Liver (tissue), 9 donors: Measurements from ENCODE around the gene AMPH. TPM values are rescaled to one million over a fixed set of nuclear protein-coding genes. Genes with fewer than 3 reads are reported as not detected.

Source experiments
- DNase-seq: peaks from one replicate; pipeline ENCODE4 v3.0.0-alpha.2; 2017; ENCODE audit warnings: low spot score
- H3K27ac ChIP-seq, 2 donors: one replicate each; pipeline ENCODE4 v1.7.0; 2013; ENCODE audit warnings: inconsistent platforms in 2 of 2, low read length in 2 of 2, control low read depth in 1 of 2, low read depth in 1 of 2, mild to moderate bottlenecking in 1 of 2
- H3K27me3 ChIP-seq, 4 donors: one replicate each; pipeline versions ENCODE4 v1.6.1 to v1.7.0; 2013; ENCODE audit warnings: low read length in 3 of 4, inconsistent platforms in 1 of 4, mild to moderate bottlenecking in 1 of 4, moderate library complexity in 1 of 4; ENCODE audit not compliant: control insufficient read depth in 4 of 4, insufficient read depth in 4 of 4
- H3K36me3 ChIP-seq, 4 donors: one replicate each; pipeline versions ENCODE4 v1.6.1 to v1.7.0; 2013; ENCODE audit warnings: low read length in 3 of 4, mild to moderate bottlenecking in 3 of 4, low read depth in 1 of 4, moderate library complexity in 1 of 4; ENCODE audit not compliant: control insufficient read depth in 4 of 4, insufficient read depth in 3 of 4
- H3K4me1 ChIP-seq, 4 donors: one replicate each; pipeline versions ENCODE4 v1.6.1 to v1.7.0; 2013; ENCODE audit warnings: low read length in 3 of 4, mild to moderate bottlenecking in 3 of 4, moderate library complexity in 1 of 4; ENCODE audit not compliant: control insufficient read depth in 4 of 4, insufficient read depth in 4 of 4
- H3K4me3 ChIP-seq, 3 donors: one replicate each; pipeline versions ENCODE4 v1.6.1 to v1.7.0; 2013; ENCODE audit warnings: low read length in 3 of 3, control low read depth in 1 of 3, low read depth in 1 of 3, mild to moderate bottlenecking in 1 of 3
- H3K9ac ChIP-seq, 2 donors: one replicate each; pipeline ENCODE4 v1.7.0; 2013; ENCODE audit warnings: low read length in 2 of 2, mild to moderate bottlenecking in 2 of 2, moderate library complexity in 2 of 2, control low read depth in 1 of 2, low read depth in 1 of 2
- H3K9me3 ChIP-seq, 4 donors: one replicate each; pipeline versions ENCODE4 v1.6.1 to v1.7.0; 2013; ENCODE audit warnings: low read length in 3 of 4; ENCODE audit not compliant: control insufficient read depth in 4 of 4
- EGR1 ChIP-seq, 2 donors: IDR thresholded peaks; 2 replicates each; pipeline ENCODE4 v1.6.1; 2016 to 2018; ENCODE audit warnings: antibody characterized with exemption in 2 of 2, low read depth in 2 of 2
- FOXA1 ChIP-seq: IDR thresholded peaks from 2 replicates; pipeline ENCODE4 v1.6.1; 2016; ENCODE audit warnings: antibody characterized with exemption
- FOXA2 ChIP-seq: IDR thresholded peaks from 2 replicates; pipeline ENCODE4 v1.6.1; 2016; ENCODE audit warnings: antibody characterized with exemption
- GABPA ChIP-seq, 2 donors: IDR thresholded peaks in 1 of 2; conservative IDR thresholded peaks in 1 of 2; 2 replicates each; pipeline ENCODE4 v1.6.1; 2016; ENCODE audit warnings: antibody characterized with exemption in 2 of 2, mild to moderate bottlenecking in 1 of 2, moderate library complexity in 1 of 2
- HNF4G ChIP-seq: IDR thresholded peaks from 2 replicates; pipeline ENCODE4 v1.6.1; 2016; ENCODE audit warnings: antibody characterized with exemption
- RAD21 ChIP-seq, 2 donors: IDR thresholded peaks; 2 replicates each; pipeline ENCODE4 v1.6.1; 2016; ENCODE audit warnings: antibody characterized with exemption in 2 of 2, mild to moderate bottlenecking in 2 of 2
- RXRA ChIP-seq, 2 donors: IDR thresholded peaks; 2 replicates each; pipeline ENCODE4 v1.6.1; 2017 to 2018; ENCODE audit warnings: antibody characterized with exemption in 2 of 2, mild to moderate bottlenecking in 1 of 2
- TAF1 ChIP-seq: conservative IDR thresholded peaks from 2 replicates; pipeline ENCODE4 v1.6.1; 2016; ENCODE audit warnings: antibody characterized with exemption, mild to moderate bottlenecking
- YY1 ChIP-seq: IDR thresholded peaks from 2 replicates; pipeline ENCODE4 v1.6.1; 2016; ENCODE audit warnings: antibody characterized with exemption, mild to moderate bottlenecking
- WGBS: extraction: QIAGEN DNeasy Blood & Tissue Kit; methylation state at CpG from one replicate; pipeline ENCODE4 v1.1.7; 2013; 5-methylcytosine and 5-hydroxymethylcytosine counted together
- polyA plus RNA-seq, 2 donors: library from polyadenylated mRNA; stranded (reverse) in 1 of 2; unstranded in 1 of 2; fragments of 200-250 nt in 1 of 2; fragments of >200 nt in 1 of 2; fragmentation: Nextera tagmentation in 1 of 2; extraction: Ambion mirVana in 1 of 2; gene quantifications; one replicate each; pipeline versions ENCODE4 v1.2.1 to v1.2.3, GENCODE V29; 2013 to 2015
- total RNA-seq, 2 donors: library from RNA; depleted of rRNA; stranded (reverse); fragments of >200 nt; gene quantifications; one replicate each; pipeline ENCODE4 v1.2.3, GENCODE V29; 2014
- TF ChIP-seq, protein P1 (sequence below): IDR thresholded peaks from 2 replicates; pipeline ENCODE4 v1.6.1; 2016; ENCODE audit warnings: antibody characterized with exemption
- TF ChIP-seq, protein P2 (sequence below): IDR thresholded peaks from 2 replicates; pipeline ENCODE4 v1.6.1; 2016; ENCODE audit warnings: antibody characterized with exemption
- TF ChIP-seq, protein P3 (sequence below): IDR thresholded peaks from 2 replicates; pipeline ENCODE4 v1.6.1; 2016; ENCODE audit warnings: antibody characterized with exemption
- TF ChIP-seq, protein P4 (sequence below): IDR thresholded peaks from 2 replicates; pipeline ENCODE4 v1.6.1; 2016; ENCODE audit warnings: antibody characterized with exemption, mild to moderate bottlenecking
- TF ChIP-seq, protein P5 (sequence below): fragments of 150-350 bp; IDR thresholded peaks from 2 replicates; pipeline ENCODE4 v1.5.1; 2017; ENCODE audit warnings: improper control_type of control experiment, low read depth, low read length; ENCODE audit not compliant: missing input control
- donor health status: healthy.
- donor health status: healthy.
- donor health status: healthy.
- donor health status: healthy.
- donor health status: healthy.

AMPH gene
- total and polyA plus RNA-seq, 4 donors, result 0.13 to 0.25 (median 0.20) TPM

DNA sequence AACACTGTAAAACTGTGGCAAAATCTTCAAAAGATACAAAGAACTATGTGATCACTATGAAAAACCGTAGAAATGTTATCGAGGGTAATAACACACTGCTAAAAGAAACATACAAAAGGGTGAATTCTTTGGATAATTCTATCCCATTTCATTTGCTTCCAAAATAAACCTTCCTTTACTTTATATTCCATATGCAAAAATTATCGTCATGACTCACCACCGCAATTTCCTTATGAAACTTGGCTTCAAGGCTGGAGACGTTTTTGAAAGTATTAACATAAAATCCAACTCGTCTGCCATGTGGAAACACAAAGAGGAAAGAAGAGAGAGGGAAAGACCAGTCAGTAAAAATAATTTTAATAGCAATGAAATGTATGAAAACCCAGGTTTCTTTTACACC is 165.2 kb downstream of the AMPH start:
- H3K36me3 ChIP-seq, result no peaks in the 10 kb centered on the region
- H3K4me3 ChIP-seq, result no peak overlapping the region
- H3K27me3 ChIP-seq, result no peaks in the 10 kb centered on the region
- TF ChIP-seq RXRA (IDR thresholded peaks at IDR 0.05) (no peak), HNF4G (no peak), RAD21 (IDR thresholded peaks at IDR 0.05) (no peak), FOXA1 (no peak), EGR1 (IDR thresholded peaks at IDR 0.05; ENCODE audit: low read depth in 2 of 2) (no peak)
- TF ChIP-seq, protein P1, sequence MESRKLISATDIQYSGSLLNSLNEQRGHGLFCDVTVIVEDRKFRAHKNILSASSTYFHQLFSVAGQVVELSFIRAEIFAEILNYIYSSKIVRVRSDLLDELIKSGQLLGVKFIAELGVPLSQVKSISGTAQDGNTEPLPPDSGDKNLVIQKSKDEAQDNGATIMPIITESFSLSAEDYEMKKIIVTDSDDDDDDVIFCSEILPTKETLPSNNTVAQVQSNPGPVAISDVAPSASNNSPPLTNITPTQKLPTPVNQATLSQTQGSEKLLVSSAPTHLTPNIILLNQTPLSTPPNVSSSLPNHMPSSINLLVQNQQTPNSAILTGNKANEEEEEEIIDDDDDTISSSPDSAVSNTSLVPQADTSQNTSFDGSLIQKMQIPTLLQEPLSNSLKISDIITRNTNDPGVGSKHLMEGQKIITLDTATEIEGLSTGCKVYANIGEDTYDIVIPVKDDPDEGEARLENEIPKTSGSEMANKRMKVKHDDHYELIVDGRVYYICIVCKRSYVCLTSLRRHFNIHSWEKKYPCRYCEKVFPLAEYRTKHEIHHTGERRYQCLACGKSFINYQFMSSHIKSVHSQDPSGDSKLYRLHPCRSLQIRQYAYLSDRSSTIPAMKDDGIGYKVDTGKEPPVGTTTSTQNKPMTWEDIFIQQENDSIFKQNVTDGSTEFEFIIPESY, result no peak
- TF ChIP-seq, protein P2, sequence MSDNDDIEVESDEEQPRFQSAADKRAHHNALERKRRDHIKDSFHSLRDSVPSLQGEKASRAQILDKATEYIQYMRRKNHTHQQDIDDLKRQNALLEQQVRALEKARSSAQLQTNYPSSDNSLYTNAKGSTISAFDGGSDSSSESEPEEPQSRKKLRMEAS, result no peak
- H3K4me1 ChIP-seq, result no peaks in the 10 kb centered on the region
- no peak overlapping the region for H3K27ac ChIP-seq
- H3K9ac ChIP-seq, result no peak overlapping the region
- no peak for DNase-seq
- 75% methylated on average over 6 of the region's 6 CpGs for WGBS
- no peaks in the 10 kb centered on the region for H3K9me3 ChIP-seq

DNA sequence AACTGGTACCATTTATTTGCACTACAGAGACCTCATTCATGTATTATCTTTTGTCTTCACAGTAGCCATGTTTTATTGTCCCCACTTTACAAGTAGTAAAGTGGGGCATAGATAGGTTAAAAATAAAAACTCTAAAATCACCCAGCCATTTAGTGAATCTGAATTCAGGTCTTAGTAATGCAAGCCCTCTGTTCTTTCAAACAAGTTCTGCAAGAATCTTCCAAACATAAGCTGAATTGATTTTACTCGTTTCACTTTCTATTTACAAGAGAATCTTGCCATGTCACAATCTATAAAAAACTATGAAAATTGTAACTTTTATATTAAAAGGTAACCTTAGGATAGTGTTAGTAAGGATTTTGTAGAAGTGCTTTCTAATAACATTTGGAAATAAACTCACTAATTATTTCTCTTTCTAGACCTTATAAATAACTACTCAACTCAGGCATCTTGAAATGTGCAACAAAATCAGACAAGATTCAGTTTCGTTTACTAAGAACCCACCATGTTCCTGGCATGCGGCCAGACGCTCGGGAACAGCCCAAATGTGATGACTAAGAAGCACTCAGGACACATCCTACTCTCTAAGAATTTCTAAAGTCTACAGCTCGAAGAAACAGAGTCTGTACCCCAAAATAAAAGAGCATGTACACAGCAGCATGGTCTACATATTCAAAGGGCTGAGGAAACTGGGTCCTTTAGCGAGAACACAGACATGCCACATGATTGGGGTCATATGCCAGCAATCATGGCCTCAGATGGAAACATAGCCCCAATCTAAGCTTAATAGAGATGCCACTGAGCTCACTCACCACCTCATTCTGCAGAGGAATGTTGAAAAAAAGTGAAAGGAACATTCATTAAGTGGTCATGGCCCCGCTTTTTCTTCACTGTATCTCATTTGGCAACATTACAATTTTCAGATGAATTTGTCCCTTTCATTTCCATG is 167.6 kb downstream of the AMPH start:
- Histone ChIP-seq H3K36me3 (no peaks in the 10 kb centered on the region), H3K27me3 (no peaks in the 10 kb centered on the region), H3K27ac (no peak overlapping the region), H3K9me3 (no peaks in the 10 kb centered on the region), H3K4me3 (no peak overlapping the region), H3K4me1 (no peaks in the 10 kb centered on the region), H3K9ac (no peak overlapping the region)
- WGBS, result 38% methylated on average over 8 of the region's 8 CpGs
- TF ChIP-seq, protein P3, sequence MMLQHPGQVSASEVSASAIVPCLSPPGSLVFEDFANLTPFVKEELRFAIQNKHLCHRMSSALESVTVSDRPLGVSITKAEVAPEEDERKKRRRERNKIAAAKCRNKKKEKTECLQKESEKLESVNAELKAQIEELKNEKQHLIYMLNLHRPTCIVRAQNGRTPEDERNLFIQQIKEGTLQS, result no peak
- TF ChIP-seq EGR1 (IDR thresholded peaks at IDR 0.05; ENCODE audit: low read depth in 2 of 2) (no peak), RXRA (IDR thresholded peaks at IDR 0.05) (no peak)
- TF ChIP-seq, protein P4, sequence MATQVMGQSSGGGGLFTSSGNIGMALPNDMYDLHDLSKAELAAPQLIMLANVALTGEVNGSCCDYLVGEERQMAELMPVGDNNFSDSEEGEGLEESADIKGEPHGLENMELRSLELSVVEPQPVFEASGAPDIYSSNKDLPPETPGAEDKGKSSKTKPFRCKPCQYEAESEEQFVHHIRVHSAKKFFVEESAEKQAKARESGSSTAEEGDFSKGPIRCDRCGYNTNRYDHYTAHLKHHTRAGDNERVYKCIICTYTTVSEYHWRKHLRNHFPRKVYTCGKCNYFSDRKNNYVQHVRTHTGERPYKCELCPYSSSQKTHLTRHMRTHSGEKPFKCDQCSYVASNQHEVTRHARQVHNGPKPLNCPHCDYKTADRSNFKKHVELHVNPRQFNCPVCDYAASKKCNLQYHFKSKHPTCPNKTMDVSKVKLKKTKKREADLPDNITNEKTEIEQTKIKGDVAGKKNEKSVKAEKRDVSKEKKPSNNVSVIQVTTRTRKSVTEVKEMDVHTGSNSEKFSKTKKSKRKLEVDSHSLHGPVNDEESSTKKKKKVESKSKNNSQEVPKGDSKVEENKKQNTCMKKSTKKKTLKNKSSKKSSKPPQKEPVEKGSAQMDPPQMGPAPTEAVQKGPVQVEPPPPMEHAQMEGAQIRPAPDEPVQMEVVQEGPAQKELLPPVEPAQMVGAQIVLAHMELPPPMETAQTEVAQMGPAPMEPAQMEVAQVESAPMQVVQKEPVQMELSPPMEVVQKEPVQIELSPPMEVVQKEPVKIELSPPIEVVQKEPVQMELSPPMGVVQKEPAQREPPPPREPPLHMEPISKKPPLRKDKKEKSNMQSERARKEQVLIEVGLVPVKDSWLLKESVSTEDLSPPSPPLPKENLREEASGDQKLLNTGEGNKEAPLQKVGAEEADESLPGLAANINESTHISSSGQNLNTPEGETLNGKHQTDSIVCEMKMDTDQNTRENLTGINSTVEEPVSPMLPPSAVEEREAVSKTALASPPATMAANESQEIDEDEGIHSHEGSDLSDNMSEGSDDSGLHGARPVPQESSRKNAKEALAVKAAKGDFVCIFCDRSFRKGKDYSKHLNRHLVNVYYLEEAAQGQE, result no peak
- no peak for DNase-seq

DNA sequence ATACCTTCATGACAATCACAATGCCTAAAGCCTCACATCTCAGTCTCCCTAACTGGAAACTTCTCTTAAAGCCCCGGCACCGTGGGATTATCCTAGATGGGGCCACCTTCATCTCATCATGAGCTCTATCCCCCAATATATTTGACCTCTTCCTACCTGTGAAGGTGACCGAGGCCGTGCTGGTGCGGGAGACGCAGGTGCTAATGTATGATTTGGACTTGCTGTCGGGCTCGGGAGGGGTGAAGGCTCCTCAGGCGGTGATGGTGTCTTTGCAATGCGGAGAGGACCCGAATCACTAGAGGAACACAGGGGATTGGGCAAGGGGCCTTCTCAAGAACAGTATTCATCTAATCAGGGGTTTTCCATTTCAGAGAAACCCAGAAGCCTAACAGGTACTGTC is 168.4 kb downstream of the AMPH start:
- H3K9me3 ChIP-seq, result no peaks in the 10 kb centered on the region
- H3K27me3 ChIP-seq, result no peaks in the 10 kb centered on the region
- no peak overlapping the region for H3K4me3 ChIP-seq
- H3K9ac ChIP-seq, result no peak overlapping the region
- DNase-seq, result no peak
- no peak overlapping the region for H3K27ac ChIP-seq
- H3K36me3 ChIP-seq, result no peaks in the 10 kb centered on the region
- H3K4me1 ChIP-seq, result no peaks in the 10 kb centered on the region
- WGBS, result 91% methylated on average over 11 of the region's 11 CpGs
- TF ChIP-seq, protein P2, result no peak
- TF ChIP-seq YY1 (no peak), FOXA2 (no peak), TAF1 (no peak), GABPA (IDR thresholded peaks at IDR 0.05 in 1 of 2, conservative IDR thresholded peaks at IDR 0.05 in 1 of 2) (no peak)
- TF ChIP-seq, protein P5, sequence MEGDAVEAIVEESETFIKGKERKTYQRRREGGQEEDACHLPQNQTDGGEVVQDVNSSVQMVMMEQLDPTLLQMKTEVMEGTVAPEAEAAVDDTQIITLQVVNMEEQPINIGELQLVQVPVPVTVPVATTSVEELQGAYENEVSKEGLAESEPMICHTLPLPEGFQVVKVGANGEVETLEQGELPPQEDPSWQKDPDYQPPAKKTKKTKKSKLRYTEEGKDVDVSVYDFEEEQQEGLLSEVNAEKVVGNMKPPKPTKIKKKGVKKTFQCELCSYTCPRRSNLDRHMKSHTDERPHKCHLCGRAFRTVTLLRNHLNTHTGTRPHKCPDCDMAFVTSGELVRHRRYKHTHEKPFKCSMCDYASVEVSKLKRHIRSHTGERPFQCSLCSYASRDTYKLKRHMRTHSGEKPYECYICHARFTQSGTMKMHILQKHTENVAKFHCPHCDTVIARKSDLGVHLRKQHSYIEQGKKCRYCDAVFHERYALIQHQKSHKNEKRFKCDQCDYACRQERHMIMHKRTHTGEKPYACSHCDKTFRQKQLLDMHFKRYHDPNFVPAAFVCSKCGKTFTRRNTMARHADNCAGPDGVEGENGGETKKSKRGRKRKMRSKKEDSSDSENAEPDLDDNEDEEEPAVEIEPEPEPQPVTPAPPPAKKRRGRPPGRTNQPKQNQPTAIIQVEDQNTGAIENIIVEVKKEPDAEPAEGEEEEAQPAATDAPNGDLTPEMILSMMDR, result no peak
- TF ChIP-seq, protein P4, result no peak
